Measurements from ENCODE around the gene F13B. TPM values are rescaled to one million over a fixed set of nuclear protein-coding genes. Genes with fewer than 3 reads are reported as not detected.
"Not testable (repeated sequence)": the region's sequence is repeated elsewhere in the genome, so short reads cannot be mapped to it uniquely, and the experiment has no call there.

The F13B gene
- total and polyA plus RNA-seq, 4 donors, result not detected

GRCh38 chr1:197103300-197103699, 36.2 kb upstream of the F13B start:
- no peak for TF ChIP-seq CTCF (IDR thresholded peaks at IDR 0.05; ENCODE audit: control extremely low read depth, extremely low read depth)
- WGBS, 2 donors, result 94% methylated on average over 5 of the region's 5 CpGs
- Histone ChIP-seq H3K27ac (ENCODE audit: low read depth in 1 of 2, low read length in 1 of 2) (no peak overlapping the region), H3K9ac (ENCODE audit: insufficient read depth in 1 of 2, low read length in 2 of 2) (no peak overlapping the region), H3K36me3 (ENCODE audit: control insufficient read depth in 4 of 4, insufficient read depth in 4 of 4, low read length in 4 of 4) (peaks cover 0 to 19% (median 4%) of the 10 kb centered on the region in 4 donors), H3K4me1 (ENCODE audit: control insufficient read depth in 5 of 5, insufficient read depth in 5 of 5, low read length in 5 of 5) (peaks cover 0 to 9% (median 0%) of the 10 kb centered on the region in 5 donors), H3K9me3 (ENCODE audit: control insufficient read depth in 4 of 4, insufficient read depth in 3 of 4, low read length in 3 of 4) (peaks cover 0 to 5% (median 0%) of the 10 kb centered on the region in 4 donors), H3K4me3 (no peak overlapping the region), H3K27me3 (ENCODE audit: control insufficient read depth in 3 of 3, insufficient read depth in 3 of 3, low read length in 2 of 3) (no peaks in the 10 kb centered on the region)
- ATAC-seq (ENCODE audit: insufficient read depth, low FRiP score), result no peak
- no peak for DNase-seq

GRCh38 chr1:197101978-197102377, 34.9 kb upstream of the F13B start:
- H3K4me1 ChIP-seq (ENCODE audit: control insufficient read depth in 5 of 5, insufficient read depth in 5 of 5, low read length in 5 of 5), result peaks cover 0 to 9% (median 0%) of the 10 kb centered on the region in 5 donors
- no peak for DNase-seq
- no peak for ATAC-seq (ENCODE audit: insufficient read depth, low FRiP score)
- peaks cover 0 to 17% (median 1%) of the 10 kb centered on the region in 4 donors for H3K36me3 ChIP-seq (ENCODE audit: control insufficient read depth in 4 of 4, insufficient read depth in 4 of 4, low read length in 4 of 4)
- TF ChIP-seq CTCF (IDR thresholded peaks at IDR 0.05; ENCODE audit: control extremely low read depth, extremely low read depth), result no peak
- H3K27ac ChIP-seq (ENCODE audit: low read depth in 1 of 2, low read length in 1 of 2), result no peak overlapping the region
- peaks cover 0 to 5% (median 0%) of the 10 kb centered on the region in 4 donors for H3K9me3 ChIP-seq (ENCODE audit: control insufficient read depth in 4 of 4, insufficient read depth in 3 of 4, low read length in 3 of 4)
- H3K4me3 ChIP-seq, result no peak overlapping the region
- WGBS, 2 donors, result 95 to 96% methylated on average over 3 of the region's 3 CpGs
- no peaks in the 10 kb centered on the region for H3K27me3 ChIP-seq (ENCODE audit: control insufficient read depth in 3 of 3, insufficient read depth in 3 of 3, low read length in 2 of 3)
- no peak overlapping the region for H3K9ac ChIP-seq (ENCODE audit: insufficient read depth in 1 of 2, low read length in 2 of 2)

GRCh38 chr1:197100677-197101076, 33.6 kb upstream of the F13B start:
- peaks cover 0 to 9% (median 0%) of the 10 kb centered on the region in 5 donors for H3K4me1 ChIP-seq (ENCODE audit: control insufficient read depth in 5 of 5, insufficient read depth in 5 of 5, low read length in 5 of 5)
- H3K9me3 ChIP-seq (ENCODE audit: control insufficient read depth in 4 of 4, insufficient read depth in 3 of 4, low read length in 3 of 4), result peaks cover 0 to 5% (median 0%) of the 10 kb centered on the region in 4 donors
- no peak overlapping the region for H3K4me3 ChIP-seq
- H3K27ac ChIP-seq (ENCODE audit: low read depth in 1 of 2, low read length in 1 of 2), result no peak overlapping the region
- WGBS, 2 donors, result 92 to 94% methylated on average over 3 of the region's 3 CpGs
- no peak overlapping the region for H3K9ac ChIP-seq (ENCODE audit: insufficient read depth in 1 of 2, low read length in 2 of 2)
- peaks cover 0 to 17% (median 0%) of the 10 kb centered on the region in 4 donors for H3K36me3 ChIP-seq (ENCODE audit: control insufficient read depth in 4 of 4, insufficient read depth in 4 of 4, low read length in 4 of 4)
- DNase-seq, result no peak
- no peak for ATAC-seq (ENCODE audit: insufficient read depth, low FRiP score)
- no peak for TF ChIP-seq CTCF (IDR thresholded peaks at IDR 0.05; ENCODE audit: control extremely low read depth, extremely low read depth)
- H3K27me3 ChIP-seq (ENCODE audit: control insufficient read depth in 3 of 3, insufficient read depth in 3 of 3, low read length in 2 of 3), result no peaks in the 10 kb centered on the region

GRCh38 chr1:197099444-197099843, 32.4 kb upstream of the F13B start:
- no peak overlapping the region for H3K4me3 ChIP-seq
- H3K4me1 ChIP-seq (ENCODE audit: control insufficient read depth in 5 of 5, insufficient read depth in 5 of 5, low read length in 5 of 5), result peaks cover 0 to 9% (median 0%) of the 10 kb centered on the region in 5 donors
- H3K27me3 ChIP-seq (ENCODE audit: control insufficient read depth in 3 of 3, insufficient read depth in 3 of 3, low read length in 2 of 3), result no peaks in the 10 kb centered on the region
- peaks cover 0 to 5% (median 0%) of the 10 kb centered on the region in 4 donors for H3K9me3 ChIP-seq (ENCODE audit: control insufficient read depth in 4 of 4, insufficient read depth in 3 of 4, low read length in 3 of 4)
- ATAC-seq (ENCODE audit: insufficient read depth, low FRiP score), result no peak
- DNase-seq, result no peak
- peaks cover 0 to 17% (median 0%) of the 10 kb centered on the region in 4 donors for H3K36me3 ChIP-seq (ENCODE audit: control insufficient read depth in 4 of 4, insufficient read depth in 4 of 4, low read length in 4 of 4)
- no peak overlapping the region for H3K9ac ChIP-seq (ENCODE audit: insufficient read depth in 1 of 2, low read length in 2 of 2)
- H3K27ac ChIP-seq (ENCODE audit: low read depth in 1 of 2, low read length in 1 of 2), result no peak overlapping the region
- no peak for TF ChIP-seq CTCF (IDR thresholded peaks at IDR 0.05; ENCODE audit: control extremely low read depth, extremely low read depth)

- H3K9ac ChIP-seq (ENCODE audit: insufficient read depth in 1 of 2, low read length in 2 of 2); H3K36me3 ChIP-seq (ENCODE audit: control insufficient read depth in 4 of 4, insufficient read depth in 4 of 4, low read length in 4 of 4); H3K4me3 ChIP-seq; ATAC-seq (ENCODE audit: insufficient read depth, low FRiP score); H3K9me3 ChIP-seq (ENCODE audit: control insufficient read depth in 4 of 4, insufficient read depth in 3 of 4, low read length in 3 of 4); H3K27ac ChIP-seq (ENCODE audit: low read depth in 1 of 2, low read length in 1 of 2); H3K27me3 ChIP-seq (ENCODE audit: control insufficient read depth in 3 of 3, insufficient read depth in 3 of 3, low read length in 2 of 3); DNase-seq; H3K4me1 ChIP-seq (ENCODE audit: control insufficient read depth in 5 of 5, insufficient read depth in 5 of 5, low read length in 5 of 5): not testable (repeated sequence)
- WGBS, 2 donors, result 98 to 99% methylated on average over 2 of the region's 2 CpGs
Measured at GRCh38 chr1:197096971-197097370, 29.9 kb upstream of the F13B start.
